ENCODE results near the gene ITPKC.
A peak's percentile ranks its signal among the peaks of the same experiment; 100 is the strongest.

The ITPKC gene

DNA sequence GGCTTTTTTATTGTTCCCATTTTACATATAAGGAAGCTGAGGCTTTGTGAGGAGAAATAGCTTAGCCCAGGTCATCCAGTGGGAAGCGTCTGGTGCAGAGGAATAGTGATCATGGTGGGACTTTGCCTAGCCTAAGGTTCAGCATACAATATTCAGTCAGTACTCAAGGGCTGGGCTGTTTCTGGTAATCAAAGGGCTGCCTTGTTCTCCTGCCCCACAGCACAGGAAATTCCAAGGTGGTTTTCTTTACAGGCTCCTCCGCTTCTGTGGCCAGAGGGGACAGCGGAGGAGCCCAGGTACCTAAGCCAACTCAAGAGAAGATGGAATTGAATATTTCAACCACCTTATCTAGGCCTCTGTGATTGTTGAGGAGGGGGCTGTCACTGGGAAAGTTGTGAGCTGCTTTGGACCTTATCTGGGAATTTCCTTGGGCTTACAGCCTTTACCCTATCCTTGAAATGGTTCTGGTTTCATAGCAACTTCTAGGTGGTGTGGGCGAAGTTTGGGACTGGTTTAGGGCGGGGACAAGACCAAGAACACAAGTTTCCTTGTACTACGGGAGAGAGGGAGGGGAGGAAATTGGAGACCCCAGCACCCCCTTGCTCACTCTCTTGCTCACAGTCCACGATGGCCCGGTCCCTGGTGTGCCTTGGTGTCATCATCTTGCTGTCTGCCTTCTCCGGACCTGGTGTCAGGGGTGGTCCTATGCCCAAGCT, 58.2 kb downstream of the ITPKC start, which contains the start of gene MIA:
MIA (plus strand) TSS at position 606 of the 716 bp plus-strand sequence; CDS start at position 628, 22 bp downstream.
- Histone ChIP-seq H3K36me3 (ENCODE audit: control insufficient read depth in 5 of 5, insufficient read depth in 5 of 5, low read length in 5 of 5) (peaks cover 0 to 1% (median 0%) of the 10 kb centered on the region in 5 donors), H3K4me1 (ENCODE audit: control insufficient read depth in 5 of 5, insufficient read depth in 5 of 5, low read length in 5 of 5) (peaks cover 9 to 22% (median 20%) of the 10 kb centered on the region in 5 donors), H3K9ac (ENCODE audit: low read length in 5 of 5) (no peak within 1 kb of the TSS), H3K9me3 (ENCODE audit: control insufficient read depth in 5 of 5, low read length in 5 of 5) (no peaks in the 10 kb centered on the region), H3K27ac (ENCODE audit: low read depth, low read length) (no peak within 1 kb of the TSS), H3K4me3 (ENCODE audit: low read depth in 1 of 5, low read length in 5 of 5) (no peak within 1 kb of the TSS), H3K27me3 (ENCODE audit: control insufficient read depth in 5 of 5, insufficient read depth in 4 of 5, low read length in 5 of 5) (no peaks in the 10 kb centered on the region)

- Histone ChIP-seq H3K9ac (ENCODE audit: low read length in 5 of 5) (no peak overlapping the region), H3K4me1 (ENCODE audit: control insufficient read depth in 5 of 5, insufficient read depth in 5 of 5, low read length in 5 of 5) (peaks cover 9 to 22% (median 20%) of the 10 kb centered on the region in 5 donors), H3K36me3 (ENCODE audit: control insufficient read depth in 5 of 5, insufficient read depth in 5 of 5, low read length in 5 of 5) (peaks cover 0 to 3% (median 0%) of the 10 kb centered on the region in 5 donors), H3K27me3 (ENCODE audit: control insufficient read depth in 5 of 5, insufficient read depth in 4 of 5, low read length in 5 of 5) (no peaks in the 10 kb centered on the region), H3K27ac (ENCODE audit: low read depth, low read length) (no peak overlapping the region), H3K9me3 (ENCODE audit: control insufficient read depth in 5 of 5, low read length in 5 of 5) (no peaks in the 10 kb centered on the region), H3K4me3 (ENCODE audit: low read depth in 1 of 5, low read length in 5 of 5) (no peak overlapping the region)
Observed at GRCh38 chr19:40775632-40776022, 58.7 kb downstream of the ITPKC start.

GRCh38 chr19:40776364-40776763, 59.5 kb downstream of the ITPKC start:
- Histone ChIP-seq H3K4me1 (ENCODE audit: control insufficient read depth in 5 of 5, insufficient read depth in 5 of 5, low read length in 5 of 5) (peaks cover 9 to 22% (median 20%) of the 10 kb centered on the region in 5 donors), H3K27ac (ENCODE audit: low read depth, low read length) (no peak overlapping the region), H3K9ac (ENCODE audit: low read length in 5 of 5) (no peak overlapping the region), H3K36me3 (ENCODE audit: control insufficient read depth in 5 of 5, insufficient read depth in 5 of 5, low read length in 5 of 5) (peaks cover 0 to 4% (median 0%) of the 10 kb centered on the region in 5 donors), H3K4me3 (ENCODE audit: low read depth in 1 of 5, low read length in 5 of 5) (no peak overlapping the region), H3K27me3 (ENCODE audit: control insufficient read depth in 5 of 5, insufficient read depth in 4 of 5, low read length in 5 of 5) (no peaks in the 10 kb centered on the region), H3K9me3 (ENCODE audit: control insufficient read depth in 5 of 5, low read length in 5 of 5) (no peaks in the 10 kb centered on the region)

GRCh38 chr19:40776932-40777644, 60.2 kb downstream of the ITPKC start:
- Histone ChIP-seq H3K4me3 (ENCODE audit: low read depth in 1 of 5, low read length in 5 of 5) (peak overlapping the region; percentile 77 to 98 (median 87)), H3K9ac (ENCODE audit: low read length in 5 of 5) (peak overlapping the region; percentile 38 to 93 (median 79)), H3K27ac (ENCODE audit: low read depth, low read length) (peak overlapping the region; percentile 92), H3K4me1 (ENCODE audit: control insufficient read depth in 5 of 5, insufficient read depth in 5 of 5, low read length in 5 of 5) (peaks cover 9 to 22% (median 20%) of the 10 kb centered on the region in 5 donors), H3K9me3 (ENCODE audit: control insufficient read depth in 5 of 5, low read length in 5 of 5) (no peaks in the 10 kb centered on the region), H3K36me3 (ENCODE audit: control insufficient read depth in 5 of 5, insufficient read depth in 5 of 5, low read length in 5 of 5) (peaks cover 0 to 6% (median 1%) of the 10 kb centered on the region in 5 donors), H3K27me3 (ENCODE audit: control insufficient read depth in 5 of 5, insufficient read depth in 4 of 5, low read length in 5 of 5) (no peaks in the 10 kb centered on the region)

GRCh38 chr19:40777645-40777936, 60.7 kb downstream of the ITPKC start:
- Histone ChIP-seq H3K36me3 (ENCODE audit: control insufficient read depth in 5 of 5, insufficient read depth in 5 of 5, low read length in 5 of 5) (peaks cover 0 to 9% (median 4%) of the 10 kb centered on the region in 5 donors), H3K9me3 (ENCODE audit: control insufficient read depth in 5 of 5, low read length in 5 of 5) (no peaks in the 10 kb centered on the region), H3K27me3 (ENCODE audit: control insufficient read depth in 5 of 5, insufficient read depth in 4 of 5, low read length in 5 of 5) (no peaks in the 10 kb centered on the region), H3K27ac (ENCODE audit: low read depth, low read length) (peak overlapping the region; percentile 92), H3K9ac (ENCODE audit: low read length in 5 of 5) (peak overlapping the region; percentile 38 to 93 (median 79)), H3K4me3 (ENCODE audit: low read depth in 1 of 5, low read length in 5 of 5) (peak overlapping the region; percentile 77 to 98 (median 87)), H3K4me1 (ENCODE audit: control insufficient read depth in 5 of 5, insufficient read depth in 5 of 5, low read length in 5 of 5) (peaks cover 9 to 22% (median 20%) of the 10 kb centered on the region in 5 donors)

DNA sequence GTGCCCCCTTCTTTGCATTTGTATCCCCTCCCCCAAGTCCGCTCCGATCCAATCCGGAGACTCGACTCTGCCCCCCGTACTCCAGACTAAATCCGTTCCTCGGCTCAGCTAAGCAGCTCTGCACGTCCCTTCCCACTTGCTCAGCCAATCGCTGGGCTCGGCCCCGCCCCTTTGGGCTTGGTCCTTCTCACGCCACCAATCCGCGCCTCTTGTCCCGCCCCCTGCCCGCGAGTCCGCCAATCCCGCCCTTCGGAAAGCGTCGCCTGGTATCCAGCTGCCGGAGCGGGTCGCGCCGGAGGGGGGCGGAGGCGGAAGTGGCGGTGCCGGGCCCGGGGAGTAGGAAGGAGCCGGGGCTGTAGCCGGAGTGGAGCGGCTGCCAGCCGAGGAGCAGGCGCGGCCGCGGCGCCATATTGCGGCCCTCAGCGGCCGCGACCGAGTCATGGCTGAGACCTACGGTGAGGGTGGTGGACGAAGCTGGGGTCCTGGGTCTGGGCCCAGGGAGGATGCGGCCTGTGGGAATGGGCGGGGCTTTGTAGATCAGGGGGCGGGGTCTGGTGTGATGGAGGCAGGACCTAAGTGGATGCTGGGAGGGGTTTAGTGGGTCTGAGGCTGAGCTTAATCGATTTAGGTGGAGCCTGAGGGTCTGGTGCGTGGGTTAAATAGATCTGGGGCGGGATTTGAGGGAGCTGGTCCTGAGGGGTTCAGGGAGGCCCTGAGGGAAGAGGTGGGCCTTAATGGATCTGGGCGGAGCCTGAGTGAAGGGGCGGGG, 61.2 kb downstream of the ITPKC start, which contains the start of gene RAB4B:
RAB4B (plus strand) TSS at position 311 of the 769 bp plus-strand sequence; CDS start at position 440, 129 bp downstream.
- Histone ChIP-seq H3K4me1 (ENCODE audit: control insufficient read depth in 5 of 5, insufficient read depth in 5 of 5, low read length in 5 of 5) (peaks cover 9 to 22% (median 20%) of the 10 kb centered on the region in 5 donors), H3K9me3 (ENCODE audit: control insufficient read depth in 5 of 5, low read length in 5 of 5) (no peaks in the 10 kb centered on the region), H3K9ac (ENCODE audit: low read length in 5 of 5) (peak within 1 kb of the TSS; percentile 47 to 93 (median 79)), H3K27ac (ENCODE audit: low read depth, low read length) (peak within 1 kb of the TSS; percentile 92), H3K36me3 (ENCODE audit: control insufficient read depth in 5 of 5, insufficient read depth in 5 of 5, low read length in 5 of 5) (peaks cover 0 to 9% (median 4%) of the 10 kb centered on the region in 5 donors), H3K27me3 (ENCODE audit: control insufficient read depth in 5 of 5, insufficient read depth in 4 of 5, low read length in 5 of 5) (no peaks in the 10 kb centered on the region), H3K4me3 (ENCODE audit: low read depth in 1 of 5, low read length in 5 of 5) (peak within 1 kb of the TSS; percentile 77 to 98 (median 87))

- H3K4me1 ChIP-seq (ENCODE audit: control insufficient read depth in 5 of 5, insufficient read depth in 5 of 5, low read length in 5 of 5) = peaks cover 9 to 22% (median 20%) of the 10 kb centered on the region in 5 donors
Observed at GRCh38 chr19:40778706-40779284, 61.9 kb downstream of the ITPKC start.

DNA sequence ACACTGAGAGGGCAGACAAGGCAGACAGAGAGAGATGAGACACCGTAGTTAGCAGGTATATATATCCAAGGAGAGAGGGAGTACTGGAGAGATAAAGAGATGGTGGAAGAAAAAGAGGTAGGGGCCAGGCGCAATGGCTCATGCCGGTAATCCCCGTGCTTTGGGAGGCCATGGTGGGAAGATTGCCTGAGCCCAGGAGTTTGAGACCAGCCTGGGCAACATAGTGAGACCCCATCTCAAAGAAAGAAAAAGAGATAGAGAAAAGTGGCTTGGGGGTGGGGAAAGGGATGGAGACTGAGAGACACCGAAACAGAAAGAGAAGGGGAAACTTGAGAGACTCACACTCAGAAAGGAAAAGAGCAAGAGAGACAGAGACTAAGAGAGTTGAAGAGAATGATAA, 63.7 kb downstream of the ITPKC start:
- Histone ChIP-seq H3K27ac (ENCODE audit: low read depth, low read length) (no peak overlapping the region), H3K9me3 (ENCODE audit: control insufficient read depth in 5 of 5, low read length in 5 of 5) (no peaks in the 10 kb centered on the region), H3K9ac (ENCODE audit: low read length in 5 of 5) (no peak overlapping the region), H3K4me1 (ENCODE audit: control insufficient read depth in 5 of 5, insufficient read depth in 5 of 5, low read length in 5 of 5) (peaks cover 9 to 22% (median 20%) of the 10 kb centered on the region in 5 donors), H3K27me3 (ENCODE audit: control insufficient read depth in 5 of 5, insufficient read depth in 4 of 5, low read length in 5 of 5) (no peaks in the 10 kb centered on the region), H3K4me3 (ENCODE audit: low read depth in 1 of 5, low read length in 5 of 5) (no peak overlapping the region), H3K36me3 (ENCODE audit: control insufficient read depth in 5 of 5, insufficient read depth in 5 of 5, low read length in 5 of 5) (peaks cover 0 to 16% (median 10%) of the 10 kb centered on the region in 5 donors)

More at GRCh38 chr19:40778706-40779284, 61.9 kb downstream of the ITPKC start:
- no peaks in the 10 kb centered on the region for H3K9me3 ChIP-seq (ENCODE audit: control insufficient read depth in 5 of 5, low read length in 5 of 5)
- peak overlapping the region in 4 of 5 donors; percentile 26 to 93 (median 73) for H3K9ac ChIP-seq (ENCODE audit: low read length in 5 of 5)
- peak overlapping the region; percentile 62 for H3K27ac ChIP-seq (ENCODE audit: low read depth, low read length)
- H3K27me3 ChIP-seq (ENCODE audit: control insufficient read depth in 5 of 5, insufficient read depth in 4 of 5, low read length in 5 of 5) = no peaks in the 10 kb centered on the region
- H3K4me3 ChIP-seq (ENCODE audit: low read depth in 1 of 5, low read length in 5 of 5) = peak overlapping the region; percentile 77 to 92 (median 87)
- peaks cover 0 to 9% (median 4%) of the 10 kb centered on the region in 5 donors for H3K36me3 ChIP-seq (ENCODE audit: control insufficient read depth in 5 of 5, insufficient read depth in 5 of 5, low read length in 5 of 5)

DNA sequence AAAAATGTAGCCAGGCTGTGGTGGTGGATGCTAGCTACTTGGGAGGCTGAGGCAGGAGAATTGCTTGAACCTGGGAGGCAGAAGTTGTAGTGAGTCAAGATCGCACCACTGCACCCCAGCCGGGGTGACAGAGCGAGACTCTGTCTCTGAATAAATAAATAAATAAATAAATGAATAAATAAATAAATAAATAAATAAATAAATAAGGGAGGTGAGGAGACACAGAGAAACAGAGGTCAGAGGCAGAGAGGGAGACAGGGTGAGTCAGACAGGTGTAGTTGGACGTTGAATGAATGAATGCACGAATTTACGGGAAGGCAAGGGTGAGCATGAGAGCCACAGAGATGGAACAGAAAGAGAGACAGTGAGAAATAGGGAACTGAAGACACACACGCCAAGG, 64.2 kb downstream of the ITPKC start:
- no peaks in the 10 kb centered on the region for H3K9me3 ChIP-seq (ENCODE audit: control insufficient read depth in 5 of 5, low read length in 5 of 5)
- H3K4me1 ChIP-seq (ENCODE audit: control insufficient read depth in 5 of 5, insufficient read depth in 5 of 5, low read length in 5 of 5) = peaks cover 9 to 22% (median 20%) of the 10 kb centered on the region in 5 donors
- no peaks in the 10 kb centered on the region for H3K27me3 ChIP-seq (ENCODE audit: control insufficient read depth in 5 of 5, insufficient read depth in 4 of 5, low read length in 5 of 5)
- no peak overlapping the region for H3K9ac ChIP-seq (ENCODE audit: low read length in 5 of 5)
- no peak overlapping the region for H3K27ac ChIP-seq (ENCODE audit: low read depth, low read length)
- peaks cover 0 to 17% (median 10%) of the 10 kb centered on the region in 5 donors for H3K36me3 ChIP-seq (ENCODE audit: control insufficient read depth in 5 of 5, insufficient read depth in 5 of 5, low read length in 5 of 5)
- H3K4me3 ChIP-seq (ENCODE audit: low read depth in 1 of 5, low read length in 5 of 5) = no peak overlapping the region

Measured in subcutaneous abdominal adipose tissue (tissue), 5 donors.